Gastrocnemius medialis (tissue), 4 donors: ENCODE measurements around the gene SLC16A3.
"Not testable (repeated sequence)": the region's sequence is repeated elsewhere in the genome, so short reads cannot be mapped to it uniquely, and the experiment has no call there.

Experiments used
- CTCF ChIP-seq, 5 experiments: fragments of 450-650 bp in 3 of 5; fragments of 200-600 bp in 2 of 5; sonication (generic) in 2 of 5; IDR thresholded peaks in 4 of 5; conservative IDR thresholded peaks in 1 of 5; 1 replicate in 4 of 5; 2 replicates in 1 of 5; pipeline ENCODE4 v1.5.1; 2016 to 2019; ENCODE audit warnings: antibody characterized with exemption in 5 of 5, mild to moderate bottlenecking in 3 of 5, moderate library complexity in 3 of 5
- POLR2A ChIP-seq, 2 donors: fragments of 450-650 bp; IDR thresholded peaks; one replicate each; pipeline ENCODE4 v1.6.1; 2017; ENCODE audit warnings: antibody characterized with exemption in 2 of 2, mild to moderate bottlenecking in 2 of 2, moderate library complexity in 2 of 2

- TF ChIP-seq CTCF (IDR thresholded peaks at IDR 0.05 in 4 of 5, conservative IDR thresholded peaks at IDR 0.05 in 1 of 5); POLR2A (IDR thresholded peaks at IDR 0.05): not testable (repeated sequence)
Measured at GRCh38 chr17:82259972-82260961, 31.4 kb downstream of the SLC16A3 start.
